ENCODE results near the gene RAB24.
A peak's percentile ranks its signal among the peaks of the same experiment; 100 is the strongest.
"Not testable (repeated sequence)": the region's sequence is repeated elsewhere in the genome, so short reads cannot be mapped to it uniquely, and the experiment has no call there.

The RAB24 gene

GRCh38 chr5:177303121-177303924 is at the start of gene RAB24, which contains the start of gene PRELID1:
TSS of gene RAB24 (minus strand) at chr5:177303719. CDS start at chr5:177303288, 431 bp downstream.
TSS of gene PRELID1 (plus strand) at chr5:177303799. CDS start at chr5:177303986, 187 bp downstream.
- DNase-seq = peak; percentile 8

- no peak for DNase-seq
Measured at GRCh38 chr5:177353093-177353492, 49.6 kb upstream of the RAB24 start.

GRCh38 chr5:177351392-177352329 is 48.1 kb upstream of the RAB24 start, which contains the start of gene LMAN2:
TSS of gene LMAN2 (minus strand) at chr5:177351668. CDS start at chr5:177351647, 21 bp downstream.
- DNase-seq = peak; percentile 76

- no peak for DNase-seq
Measured at GRCh38 chr5:177350776-177351391, 47.4 kb upstream of the RAB24 start.

- no peak for DNase-seq
Measured at GRCh38 chr5:177349762-177350161, 46.2 kb upstream of the RAB24 start.

GRCh38 chr5:177349362-177349647 is 45.8 kb upstream of the RAB24 start:
- DNase-seq = no peak

- no peak for DNase-seq
Measured at GRCh38 chr5:177347699-177348098, 44.2 kb upstream of the RAB24 start.

- no peak for DNase-seq
Measured at GRCh38 chr5:177346820-177347219, 43.3 kb upstream of the RAB24 start.

- DNase-seq = no peak
Measured at GRCh38 chr5:177344891-177345290, 41.4 kb upstream of the RAB24 start.

- DNase-seq = no peak
Measured at GRCh38 chr5:177343777-177344176, 40.3 kb upstream of the RAB24 start.

GRCh38 chr5:177343000-177343399 is 39.5 kb upstream of the RAB24 start:
- not testable (repeated sequence) for DNase-seq

- DNase-seq = no peak
Measured at GRCh38 chr5:177339107-177339638, 35.7 kb upstream of the RAB24 start.

GRCh38 chr5:177338251-177339106 is 35.0 kb upstream of the RAB24 start:
- DNase-seq = no peak

- no peak for DNase-seq
Measured at GRCh38 chr5:177336603-177337494, 33.3 kb upstream of the RAB24 start.

- DNase-seq = no peak
Measured at GRCh38 chr5:177336112-177336511, 32.6 kb upstream of the RAB24 start.

- DNase-seq = no peak
Measured at GRCh38 chr5:177335701-177336065, 32.2 kb upstream of the RAB24 start.

GRCh38 chr5:177334781-177335700 is 31.5 kb upstream of the RAB24 start:
- DNase-seq = no peak

GRCh38 chr5:177334155-177334551 is 30.6 kb upstream of the RAB24 start:
- DNase-seq = no peak

- DNase-seq = no peak
Measured at GRCh38 chr5:177333420-177334154, 30.1 kb upstream of the RAB24 start.
